NK-92 treated with Interleukin-12 subunit alpha and Interleukin-12 subunit beta, amount 100 ng/mL, for 24 hours (cell line): Measurements from ENCODE around the gene AGRN.
"Not testable (repeated sequence)": the region's sequence is repeated elsewhere in the genome, so short reads cannot be mapped to it uniquely, and the experiment has no call there.

Experiments
- DNase-seq: peaks from one replicate; lab custom pipeline; 2025; lab: John Stamatoyannopoulos, UW

Gene AGRN

GRCh38 chr1:1092894-1093609 lies 73.1 kb downstream of the AGRN start:
- DNase-seq = no peak

- DNase-seq = no peak
These were observed 73.7 kb downstream of the AGRN start for GRCh38 chr1:1093610-1093943.

- DNase-seq = no peak
These were observed 75.1 kb downstream of the AGRN start for GRCh38 chr1:1094981-1095380.

GRCh38 chr1:1096136-1096535 lies 76.2 kb downstream of the AGRN start:
- not testable (repeated sequence) for DNase-seq

GRCh38 chr1:1098681-1099421 lies 78.9 kb downstream of the AGRN start:
- DNase-seq = no peak

GRCh38 chr1:1099506-1100183 lies 79.7 kb downstream of the AGRN start:
- no peak for DNase-seq

GRCh38 chr1:1100296-1100695 lies 80.4 kb downstream of the AGRN start:
- no peak for DNase-seq

- DNase-seq = no peak
These were observed 81.6 kb downstream of the AGRN start for GRCh38 chr1:1101503-1101902.

- not testable (repeated sequence) for DNase-seq
These were observed 84.2 kb downstream of the AGRN start for GRCh38 chr1:1104152-1104551.
